Activated T-helper 1 cell treated with Interleukin-2 at 50 U/mL for 16 hours (primary cell): Measurements from ENCODE around the gene CREB5.

Experiments used
- DNase-seq: peaks from one replicate; pipeline ENCODE4 v3.0.0-alpha.2; 2020; ENCODE audit warnings: low read depth

The CREB5 gene

GRCh38 chr7:28709748-28710147 is 297.4 kb downstream of the CREB5 start:
- DNase-seq = no peak

- no peak for DNase-seq
Observed at GRCh38 chr7:28711114-28711513, 298.8 kb downstream of the CREB5 start.

GRCh38 chr7:28714459-28715120 is 302.3 kb downstream of the CREB5 start:
- DNase-seq = no peak

- DNase-seq = no peak
Observed at GRCh38 chr7:28717445-28718054, 305.2 kb downstream of the CREB5 start.

- DNase-seq = no peak
Observed at GRCh38 chr7:28718055-28718481, 305.8 kb downstream of the CREB5 start.

- no peak for DNase-seq
Observed at GRCh38 chr7:28718545-28718944, 306.2 kb downstream of the CREB5 start.

- DNase-seq = no peak
Observed at GRCh38 chr7:28722684-28723083, 310.4 kb downstream of the CREB5 start.

- DNase-seq = no peak
Observed at GRCh38 chr7:28723336-28723735, 311.0 kb downstream of the CREB5 start.

GRCh38 chr7:28724563-28724962 is 312.2 kb downstream of the CREB5 start:
- no peak for DNase-seq

GRCh38 chr7:28725045-28725642 is 312.8 kb downstream of the CREB5 start:
- DNase-seq = no peak

- no peak for DNase-seq
Observed at GRCh38 chr7:28725911-28726310, 313.6 kb downstream of the CREB5 start.

- DNase-seq = no peak
Observed at GRCh38 chr7:28726555-28726954, 314.2 kb downstream of the CREB5 start.

GRCh38 chr7:28729281-28729680 is 317.0 kb downstream of the CREB5 start:
- DNase-seq = no peak

- no peak for DNase-seq
Observed at GRCh38 chr7:28729727-28730126, 317.4 kb downstream of the CREB5 start.

- no peak for DNase-seq
Observed at GRCh38 chr7:28731092-28731658, 318.9 kb downstream of the CREB5 start.

GRCh38 chr7:28732071-28732869 is 320.0 kb downstream of the CREB5 start:
- DNase-seq = no peak

GRCh38 chr7:28733035-28733434 is 320.7 kb downstream of the CREB5 start:
- no peak for DNase-seq

GRCh38 chr7:28738412-28738811 is 326.1 kb downstream of the CREB5 start:
- DNase-seq = no peak

GRCh38 chr7:28739128-28739527 is 326.8 kb downstream of the CREB5 start:
- no peak for DNase-seq

GRCh38 chr7:28739826-28740225 is 327.5 kb downstream of the CREB5 start:
- no peak for DNase-seq

- no peak for DNase-seq
Observed at GRCh38 chr7:28744951-28745350, 332.6 kb downstream of the CREB5 start.

GRCh38 chr7:28745351-28745750 is 333.0 kb downstream of the CREB5 start:
- DNase-seq = no peak
